Measurements from ENCODE around the gene ZNHIT6.

The ZNHIT6 gene

DNA sequence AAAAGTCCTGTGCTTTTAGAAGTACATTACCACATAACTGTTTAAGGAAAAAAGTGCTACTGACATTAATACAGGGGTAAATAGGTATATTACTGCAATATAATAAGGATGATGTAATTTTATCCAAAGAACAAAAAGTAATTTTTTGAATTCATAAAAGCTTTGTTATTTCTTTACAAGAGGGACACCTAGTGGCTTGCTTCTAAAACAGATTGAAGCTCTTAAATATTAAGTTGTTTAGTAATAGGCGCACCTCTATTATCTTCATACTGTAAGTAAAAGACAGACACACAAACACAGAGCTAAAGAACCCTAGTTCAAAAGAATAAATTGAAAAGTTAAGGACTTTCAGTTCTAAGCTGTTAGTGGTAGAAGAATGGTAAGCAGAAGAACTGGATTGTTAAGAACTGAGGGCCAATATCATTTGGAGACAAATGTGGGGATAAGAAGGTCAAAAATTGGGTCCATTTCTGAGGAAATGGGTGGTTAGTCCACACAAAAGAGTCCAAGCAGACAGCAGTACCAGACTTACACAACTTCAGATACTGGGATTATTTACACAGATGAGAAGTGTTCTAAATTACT is 15.4 kb downstream of the ZNHIT6 start:
- ATAC-seq (no peak), DNase-seq (no peak)
- Mint-ChIP-seq H3K4me1 (peaks cover 8% of the 10 kb centered on the region), H3K27me3 (no peaks in the 10 kb centered on the region), H3K4me3 (no peak overlapping the region), H3K36me3 (ENCODE audit: low read depth) (peaks cover 45% of the 10 kb centered on the region), H3K27ac (no peak overlapping the region), H3K9me3 (no peaks in the 10 kb centered on the region)

DNA sequence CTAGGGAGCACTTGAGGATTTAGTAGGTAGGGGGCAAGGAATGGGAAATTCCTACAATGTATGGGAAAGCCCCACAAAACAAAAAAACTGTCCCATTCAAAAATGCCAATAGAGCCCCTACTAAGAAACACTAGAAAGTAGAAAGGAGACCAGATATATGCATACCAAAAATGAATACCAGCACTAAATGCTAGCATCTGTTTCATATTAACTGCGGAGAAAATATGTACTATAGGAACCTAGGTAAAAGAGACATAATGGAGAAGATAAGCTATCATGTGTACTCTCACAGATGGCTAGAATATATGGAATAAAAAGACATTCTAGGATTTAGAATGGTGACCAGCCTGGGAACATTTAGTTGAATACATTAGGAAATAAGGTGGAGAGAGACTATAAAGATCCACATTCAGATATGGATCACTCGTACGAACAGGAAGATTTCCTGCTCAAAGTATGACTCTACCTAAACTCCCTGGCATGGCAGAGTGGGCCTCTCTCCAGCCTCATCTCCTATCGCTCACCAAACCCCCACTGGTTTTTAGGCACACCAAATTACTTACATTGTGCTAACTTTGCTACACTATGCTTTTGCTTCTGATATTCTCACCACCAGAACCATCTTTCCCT is 18.3 kb downstream of the ZNHIT6 start:
- no peak for ATAC-seq
- no peaks in the 10 kb centered on the region for H3K9me3 Mint-ChIP-seq
- H3K4me1 Mint-ChIP-seq, result peaks cover 8% of the 10 kb centered on the region
- no peak overlapping the region for H3K27ac Mint-ChIP-seq
- peaks cover 36% of the 10 kb centered on the region for H3K36me3 Mint-ChIP-seq (ENCODE audit: low read depth)
- H3K4me3 Mint-ChIP-seq, result no peak overlapping the region
- no peak for DNase-seq
- H3K27me3 Mint-ChIP-seq, result no peaks in the 10 kb centered on the region

DNA sequence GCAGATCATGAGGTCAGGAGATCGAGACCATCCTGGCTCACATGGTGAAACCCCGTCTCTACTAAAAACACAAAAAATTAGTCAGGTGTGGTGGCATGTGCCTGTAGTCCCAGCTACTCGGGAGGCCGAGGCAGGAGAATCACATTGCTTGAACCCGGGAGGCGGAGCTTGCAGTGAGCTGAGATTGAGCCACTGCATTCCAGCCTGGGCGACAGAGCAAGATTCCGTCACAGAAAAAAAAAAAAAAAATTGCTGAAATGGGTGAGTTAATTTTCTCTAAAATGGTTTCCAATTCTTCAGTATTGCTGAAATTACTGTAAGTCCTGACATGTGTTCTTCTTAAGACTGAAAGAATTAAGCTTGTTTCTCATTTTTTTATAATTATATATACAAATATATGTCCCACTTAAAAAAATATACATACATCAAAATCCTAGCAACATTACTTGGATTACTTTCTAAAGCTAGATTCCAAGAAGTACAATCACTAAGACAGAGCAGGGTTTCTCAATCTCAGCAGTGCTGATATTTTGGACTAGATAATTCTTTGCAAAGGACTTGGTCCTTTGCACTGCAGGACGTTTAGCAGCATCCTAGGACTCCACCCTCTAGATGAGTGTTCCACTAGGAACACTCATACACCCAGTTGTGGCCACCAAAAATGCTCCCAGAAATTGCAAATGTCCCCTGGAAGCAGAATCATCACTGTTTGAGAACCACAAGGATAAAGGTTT is 24.8 kb downstream of the ZNHIT6 start:
- H3K27ac Mint-ChIP-seq, result no peak overlapping the region
- no peaks in the 10 kb centered on the region for H3K4me1 Mint-ChIP-seq
- no peaks in the 10 kb centered on the region for H3K9me3 Mint-ChIP-seq
- peaks cover 12% of the 10 kb centered on the region for H3K36me3 Mint-ChIP-seq (ENCODE audit: low read depth)
- ATAC-seq, result no peak
- H3K27me3 Mint-ChIP-seq, result no peaks in the 10 kb centered on the region
- DNase-seq, result no peak
- H3K4me3 Mint-ChIP-seq, result no peak overlapping the region

DNA sequence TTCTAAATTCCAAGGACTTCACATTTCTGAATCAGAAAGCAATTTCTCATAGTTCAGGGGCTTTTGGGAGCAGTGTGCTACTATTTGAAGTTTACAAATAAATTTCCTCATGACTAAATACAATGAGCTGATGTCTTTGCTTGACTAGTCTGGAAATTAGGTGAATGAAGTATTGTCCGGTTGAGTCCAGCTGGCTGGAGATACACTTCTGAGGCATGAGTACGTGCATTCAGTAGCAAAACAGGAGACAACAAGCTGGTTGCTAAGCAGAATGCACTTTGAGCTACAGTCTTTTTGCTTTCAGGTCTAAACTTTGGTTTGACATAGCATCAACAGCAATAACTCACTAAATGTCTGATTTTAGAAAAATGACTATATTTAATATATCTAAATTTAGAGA is 27.1 kb downstream of the ZNHIT6 start:
- DNase-seq, result no peak
- no peak overlapping the region for H3K4me3 Mint-ChIP-seq
- H3K4me1 Mint-ChIP-seq, result peaks cover 2% of the 10 kb centered on the region
- H3K27ac Mint-ChIP-seq, result no peak overlapping the region
- H3K36me3 Mint-ChIP-seq (ENCODE audit: low read depth), result peaks cover 21% of the 10 kb centered on the region
- H3K9me3 Mint-ChIP-seq, result no peaks in the 10 kb centered on the region
- no peaks in the 10 kb centered on the region for H3K27me3 Mint-ChIP-seq
- no peak for ATAC-seq

DNA sequence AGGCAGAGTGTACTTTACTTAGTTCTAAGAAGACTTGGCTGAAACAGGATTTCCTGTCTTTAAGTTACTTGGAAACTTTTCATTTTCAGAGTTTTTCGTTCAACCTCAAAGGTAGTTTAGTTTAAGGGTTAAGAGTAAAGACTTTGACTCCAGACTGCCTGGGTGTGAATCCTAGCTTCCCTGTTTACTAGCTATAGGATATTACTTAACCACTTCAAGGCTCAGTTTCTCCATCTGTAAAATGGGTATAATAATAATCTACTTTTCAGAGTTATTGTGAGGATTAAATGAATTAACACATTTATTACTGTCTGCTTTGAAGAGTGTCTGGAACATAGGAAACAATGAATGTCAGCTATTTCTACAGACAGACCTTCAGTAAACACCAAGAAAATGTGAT is 30.0 kb downstream of the ZNHIT6 start:
- Mint-ChIP-seq H3K27ac (no peak overlapping the region), H3K4me3 (no peak overlapping the region), H3K36me3 (ENCODE audit: low read depth) (peaks cover 30% of the 10 kb centered on the region), H3K4me1 (peaks cover 5% of the 10 kb centered on the region), H3K27me3 (no peaks in the 10 kb centered on the region), H3K9me3 (no peaks in the 10 kb centered on the region)
- ATAC-seq (no peak), DNase-seq (no peak)

DNA sequence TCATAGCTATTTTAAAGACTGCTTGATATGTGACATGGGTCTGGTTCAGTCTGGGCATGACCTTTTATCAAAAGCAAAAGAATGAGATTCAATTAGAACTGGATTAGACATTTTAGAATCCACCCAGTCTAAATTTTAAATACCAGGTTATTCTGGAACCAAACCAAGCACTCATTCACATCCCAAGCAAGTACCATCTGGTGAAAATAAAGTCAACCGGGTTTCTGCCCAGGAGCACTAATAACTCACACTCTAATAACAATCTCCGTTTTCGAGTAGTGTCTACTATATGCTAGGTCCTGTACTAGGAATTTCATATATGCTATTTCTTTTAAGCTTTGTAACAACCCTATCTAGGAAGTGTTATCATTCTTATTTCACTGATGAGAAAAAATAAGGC is 30.6 kb downstream of the ZNHIT6 start:
- ATAC-seq (no peak), DNase-seq (no peak)
- peaks cover 5% of the 10 kb centered on the region for H3K4me1 Mint-ChIP-seq
- no peaks in the 10 kb centered on the region for H3K9me3 Mint-ChIP-seq
- H3K36me3 Mint-ChIP-seq (ENCODE audit: low read depth), result peaks cover 30% of the 10 kb centered on the region
- H3K27me3 Mint-ChIP-seq, result no peaks in the 10 kb centered on the region
- H3K4me3 Mint-ChIP-seq, result no peak overlapping the region
- no peak overlapping the region for H3K27ac Mint-ChIP-seq

DNA sequence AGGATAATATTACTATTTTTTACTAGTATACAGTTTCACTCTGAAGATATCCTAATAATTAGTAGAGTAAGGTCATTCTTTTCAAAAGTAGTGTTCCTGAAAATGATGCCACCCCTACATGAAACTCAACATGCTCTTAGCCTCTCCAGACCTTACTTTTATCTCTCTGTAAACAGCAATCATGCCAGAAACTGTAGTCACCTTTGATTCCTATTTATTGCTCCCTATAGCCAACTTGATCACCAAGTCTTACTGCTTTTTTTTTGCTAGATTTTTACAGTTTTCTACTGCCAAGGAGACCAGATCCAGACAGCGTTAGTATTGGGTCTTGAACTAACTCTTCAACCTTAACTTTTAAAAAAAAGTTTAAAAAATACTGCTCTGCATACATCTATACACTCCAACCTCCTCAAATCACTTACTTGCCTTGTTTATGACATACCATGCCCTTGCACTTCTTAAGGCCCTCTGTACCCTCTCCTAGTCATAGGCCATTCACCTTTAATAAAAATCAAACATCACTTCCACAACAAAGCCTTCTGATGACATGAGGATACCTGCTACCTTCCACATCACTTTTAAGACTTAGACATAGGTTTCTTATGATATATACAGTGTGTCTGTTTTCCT is 36.1 kb downstream of the ZNHIT6 start:
- no peak overlapping the region for H3K27ac Mint-ChIP-seq
- ATAC-seq (no peak), DNase-seq (no peak)
- peaks cover 4% of the 10 kb centered on the region for H3K4me1 Mint-ChIP-seq
- no peak overlapping the region for H3K4me3 Mint-ChIP-seq
- H3K36me3 Mint-ChIP-seq (ENCODE audit: low read depth), result peaks cover 52% of the 10 kb centered on the region
- no peaks in the 10 kb centered on the region for H3K9me3 Mint-ChIP-seq
- no peaks in the 10 kb centered on the region for H3K27me3 Mint-ChIP-seq

DNA sequence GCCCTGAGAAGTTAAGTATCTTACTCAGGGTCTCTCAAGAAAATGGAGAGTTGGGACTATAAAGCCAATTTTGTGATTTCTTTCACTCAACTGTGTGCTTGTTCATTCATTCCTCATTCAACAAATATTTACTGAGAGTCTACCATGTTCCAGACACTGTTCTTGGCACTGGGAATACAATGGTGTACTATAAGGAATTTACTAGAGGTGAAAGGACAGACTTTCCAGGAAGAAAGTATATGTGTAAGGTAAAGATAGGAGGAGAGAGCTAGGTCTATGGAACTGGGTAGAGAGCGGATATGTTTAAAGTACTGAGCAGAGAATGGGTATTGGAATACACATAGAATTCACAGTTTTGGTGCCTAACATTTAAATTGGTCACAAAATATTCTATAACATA is 42.3 kb downstream of the ZNHIT6 start:
- Mint-ChIP-seq H3K36me3 (ENCODE audit: low read depth) (peaks cover 50% of the 10 kb centered on the region), H3K4me3 (no peak overlapping the region), H3K27me3 (no peaks in the 10 kb centered on the region), H3K27ac (no peak overlapping the region), H3K4me1 (no peaks in the 10 kb centered on the region), H3K9me3 (no peaks in the 10 kb centered on the region)
- ATAC-seq (no peak), DNase-seq (no peak)

DNA sequence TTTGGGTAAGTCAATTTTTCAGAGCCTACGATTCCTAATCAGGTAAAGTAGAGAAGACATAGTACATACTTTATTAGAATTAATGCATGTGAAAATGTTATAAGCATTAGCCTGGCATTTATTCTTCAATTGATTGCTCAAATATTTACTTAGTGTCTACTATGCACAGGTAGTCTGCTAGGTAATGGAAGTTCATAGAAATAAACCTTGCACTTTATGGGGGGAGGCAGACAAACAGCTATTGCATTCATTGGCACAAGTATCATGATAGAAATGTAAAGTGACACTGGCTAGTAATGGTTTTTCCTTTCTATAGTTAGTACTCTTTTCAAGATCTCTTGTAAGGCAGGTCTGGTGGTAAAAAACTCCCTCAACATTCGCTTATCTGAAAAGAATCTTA is 44.9 kb downstream of the ZNHIT6 start:
- no peak overlapping the region for H3K4me3 Mint-ChIP-seq
- H3K27ac Mint-ChIP-seq, result no peak overlapping the region
- DNase-seq (no peak), ATAC-seq (no peak)
- H3K9me3 Mint-ChIP-seq, result no peaks in the 10 kb centered on the region
- H3K4me1 Mint-ChIP-seq, result no peaks in the 10 kb centered on the region
- H3K27me3 Mint-ChIP-seq, result no peaks in the 10 kb centered on the region
- peaks cover 38% of the 10 kb centered on the region for H3K36me3 Mint-ChIP-seq (ENCODE audit: low read depth)

DNA sequence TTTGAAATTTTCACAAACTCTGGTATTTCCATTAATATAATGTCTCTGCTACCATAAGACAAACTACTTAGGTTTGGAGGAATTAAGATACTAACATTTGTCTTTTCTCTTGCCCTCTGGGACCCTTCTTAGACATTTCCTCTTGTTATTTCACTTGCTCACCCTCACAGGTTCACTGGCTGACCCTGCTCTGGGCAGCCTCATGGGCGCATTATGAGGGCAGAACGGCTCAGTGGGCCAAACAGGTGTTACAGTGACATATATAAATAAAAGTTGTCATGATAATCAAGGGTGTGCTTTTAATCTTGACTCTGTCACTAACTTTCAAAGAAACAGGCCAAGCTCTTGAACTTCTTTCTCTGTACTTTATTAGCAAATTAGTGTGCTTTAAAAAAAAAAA is 46.5 kb downstream of the ZNHIT6 start:
- Mint-ChIP-seq H3K9me3 (no peaks in the 10 kb centered on the region), H3K4me1 (no peaks in the 10 kb centered on the region), H3K4me3 (no peak overlapping the region), H3K27me3 (no peaks in the 10 kb centered on the region), H3K27ac (no peak overlapping the region), H3K36me3 (ENCODE audit: low read depth) (peaks cover 36% of the 10 kb centered on the region)
- DNase-seq (no peak), ATAC-seq (no peak)

DNA sequence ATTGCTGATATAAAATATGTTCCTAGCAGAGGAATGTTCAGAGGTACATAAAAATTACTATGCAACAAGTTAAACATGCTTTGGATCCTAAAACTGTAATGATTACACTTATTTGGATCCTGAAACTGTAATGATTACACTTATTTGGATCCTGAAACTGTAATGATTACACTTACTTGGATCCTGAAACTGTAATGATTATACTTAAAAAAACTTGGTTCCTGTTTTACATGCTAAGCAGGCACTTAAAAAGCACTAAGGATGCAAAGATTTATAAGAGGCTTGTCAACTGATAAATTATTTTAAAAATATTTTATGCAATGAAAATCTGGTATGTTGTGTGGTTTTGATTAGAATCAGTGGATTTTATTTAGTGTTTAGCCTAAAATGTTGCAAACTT is 47.7 kb downstream of the ZNHIT6 start:
- DNase-seq (no peak), ATAC-seq (no peak)
- no peak overlapping the region for H3K27ac Mint-ChIP-seq
- peaks cover 38% of the 10 kb centered on the region for H3K36me3 Mint-ChIP-seq (ENCODE audit: low read depth)
- H3K27me3 Mint-ChIP-seq, result no peaks in the 10 kb centered on the region
- no peaks in the 10 kb centered on the region for H3K9me3 Mint-ChIP-seq
- H3K4me3 Mint-ChIP-seq, result no peak overlapping the region
- no peaks in the 10 kb centered on the region for H3K4me1 Mint-ChIP-seq

DNA sequence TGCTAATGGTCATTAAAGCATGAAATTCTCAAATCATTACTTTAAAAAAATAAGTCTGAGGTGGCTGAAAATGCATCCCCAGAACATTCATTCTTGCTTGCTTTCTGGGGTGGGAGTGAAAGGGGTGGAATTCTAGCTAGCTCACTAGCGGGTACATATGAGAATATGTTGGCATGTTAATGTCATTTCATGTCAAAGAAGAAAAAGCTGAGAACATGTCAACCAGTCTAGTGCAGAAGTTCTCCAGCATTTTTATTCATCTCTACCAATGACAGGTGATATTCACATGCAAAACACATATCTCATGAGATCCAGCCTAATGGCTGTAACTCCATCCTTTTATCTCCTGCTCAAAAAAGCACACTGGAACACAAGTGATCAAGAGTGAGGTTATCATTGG is 49.1 kb downstream of the ZNHIT6 start:
- no peaks in the 10 kb centered on the region for H3K9me3 Mint-ChIP-seq
- H3K27me3 Mint-ChIP-seq, result no peaks in the 10 kb centered on the region
- no peaks in the 10 kb centered on the region for H3K4me1 Mint-ChIP-seq
- H3K4me3 Mint-ChIP-seq, result no peak overlapping the region
- no peak for ATAC-seq
- peaks cover 41% of the 10 kb centered on the region for H3K36me3 Mint-ChIP-seq (ENCODE audit: low read depth)
- H3K27ac Mint-ChIP-seq, result no peak overlapping the region
- no peak for DNase-seq

DNA sequence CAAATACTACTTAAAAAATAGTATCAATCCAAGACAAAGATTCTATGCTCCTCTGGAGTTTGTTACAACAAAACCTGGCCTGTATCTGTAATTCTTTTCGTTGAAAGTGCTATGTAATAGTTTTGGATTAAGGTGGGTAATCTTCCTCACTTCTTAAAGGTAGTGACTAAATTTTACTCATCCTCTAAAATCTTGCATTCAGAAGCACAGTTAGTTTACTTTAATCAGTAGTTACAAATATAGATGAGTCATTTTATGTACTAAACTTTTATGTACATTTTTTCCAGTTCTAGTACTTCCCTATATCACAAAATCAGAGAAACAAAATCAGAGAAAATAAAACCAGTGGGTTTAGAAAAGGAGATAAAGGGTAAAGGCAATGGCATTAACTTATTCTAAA is 51.3 kb downstream of the ZNHIT6 start:
- ATAC-seq, result no peak
- no peaks in the 10 kb centered on the region for H3K9me3 Mint-ChIP-seq
- H3K4me1 Mint-ChIP-seq, result no peaks in the 10 kb centered on the region
- DNase-seq, result no peak
- no peak overlapping the region for H3K4me3 Mint-ChIP-seq
- peaks cover 54% of the 10 kb centered on the region for H3K36me3 Mint-ChIP-seq (ENCODE audit: low read depth)
- H3K27me3 Mint-ChIP-seq, result no peaks in the 10 kb centered on the region
- H3K27ac Mint-ChIP-seq, result no peak overlapping the region

DNA sequence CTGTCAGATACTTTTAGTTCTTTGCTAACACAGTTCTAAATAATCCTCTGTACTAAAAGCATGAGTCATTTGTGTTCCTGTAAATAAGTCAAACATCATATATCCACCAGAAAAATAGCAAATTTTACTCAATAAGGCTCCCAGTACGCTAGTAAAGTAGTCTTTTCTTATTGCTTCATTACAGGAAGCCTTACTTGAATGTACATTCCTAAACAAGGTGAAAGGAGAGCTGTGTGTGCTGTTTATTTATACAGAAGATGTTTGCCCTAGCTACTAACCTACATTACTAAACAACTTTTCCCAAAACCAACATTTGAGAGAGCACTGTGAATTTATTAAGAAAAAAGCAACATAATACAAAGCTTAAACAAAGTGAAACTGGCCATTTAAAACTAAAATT is 52.0 kb downstream of the ZNHIT6 start:
- DNase-seq, result no peak
- ATAC-seq, result no peak
- no peak overlapping the region for H3K4me3 Mint-ChIP-seq
- no peaks in the 10 kb centered on the region for H3K27me3 Mint-ChIP-seq
- H3K9me3 Mint-ChIP-seq, result no peaks in the 10 kb centered on the region
- no peak overlapping the region for H3K27ac Mint-ChIP-seq
- no peaks in the 10 kb centered on the region for H3K4me1 Mint-ChIP-seq
- peaks cover 58% of the 10 kb centered on the region for H3K36me3 Mint-ChIP-seq (ENCODE audit: low read depth)

DNA sequence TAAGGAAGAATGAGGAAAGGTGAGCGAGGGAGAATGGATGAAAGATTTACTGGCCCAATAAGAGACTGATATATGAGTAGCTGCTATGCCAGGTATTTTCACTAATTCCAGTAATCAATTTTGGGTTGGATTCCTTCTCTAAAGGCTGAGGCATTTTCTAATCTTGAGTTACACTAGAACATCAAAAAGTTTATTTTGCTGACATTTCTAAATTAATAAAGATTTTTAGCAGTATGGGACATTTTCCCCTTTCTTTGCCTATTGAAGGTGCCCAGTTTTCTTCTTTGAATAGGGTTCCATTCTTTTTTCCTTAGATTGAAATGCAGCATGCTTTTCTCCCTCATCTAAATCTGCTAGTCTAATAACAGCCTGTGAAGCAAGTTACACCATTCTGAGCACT is 52.9 kb downstream of the ZNHIT6 start:
- Mint-ChIP-seq H3K27me3 (no peaks in the 10 kb centered on the region), H3K4me1 (no peaks in the 10 kb centered on the region), H3K4me3 (no peak overlapping the region), H3K9me3 (peaks cover 4% of the 10 kb centered on the region), H3K36me3 (ENCODE audit: low read depth) (peaks cover 65% of the 10 kb centered on the region), H3K27ac (no peak overlapping the region)
- no peak for ATAC-seq
- no peak for DNase-seq
